SU-DHL-6 (cell line): ENCODE measurements around the gene RGMA.

Source experiments
- H2AFZ ChIP-seq: fragments of 200-600 bp; sonication (generic); 2 replicates; pipeline ENCODE4 v1.6.1; 2014; ENCODE audit warnings: low read depth, mild to moderate bottlenecking, moderate library complexity, mixed read lengths, antibody characterized with exemption, low read length; ENCODE audit not compliant: severe bottlenecking
- H3F3A ChIP-seq: fragments of 200-600 bp; shearing (Covaris generic); 2 replicates; pipeline ENCODE4 v1.6.0; 2016; ENCODE audit warnings: antibody characterized with exemption, mild to moderate bottlenecking; ENCODE audit not compliant: insufficient read depth
- H3K27ac ChIP-seq: fragments of 200-600 bp; sonication (generic); 2 replicates; pipeline ENCODE4 v1.5.1; 2016; ENCODE audit warnings: low read depth, mild to moderate bottlenecking, low read length, moderate library complexity, mixed read lengths
- H3K27me3 ChIP-seq: fragments of 200-600 bp; sonication (generic), shearing (Covaris generic); 2 replicates; pipeline ENCODE4 v1.6.0; 2014; ENCODE audit warnings: mild to moderate bottlenecking, low read length
- H3K36me3 ChIP-seq: fragments of 200-600 bp; sonication (generic); 2 replicates; pipeline ENCODE4 v1.6.1; 2014; ENCODE audit warnings: mild to moderate bottlenecking, low read length, mixed read lengths
- H3K4me2 ChIP-seq: fragments of 300-600, 200-600 bp; shearing (Covaris generic), sonication (generic); 2 replicates; pipeline ENCODE4 v1.6.0; 2014; ENCODE audit warnings: low read length, low read depth, mild to moderate bottlenecking; ENCODE audit not compliant: poor library complexity, severe bottlenecking
- H3K4me3 ChIP-seq: fragments of 200-600 bp; sonication (generic); 2 replicates; pipeline ENCODE4 v1.5.1; 2014; ENCODE audit warnings: antibody characterized with exemption, low read length, mild to moderate bottlenecking, mixed read lengths; ENCODE audit not compliant: insufficient read depth, poor library complexity, severe bottlenecking
- H3K79me2 ChIP-seq: fragments of 200-600 bp; sonication (generic); 2 replicates; pipeline ENCODE4 v1.6.1; 2014; ENCODE audit warnings: mild to moderate bottlenecking, low read length, moderate library complexity; ENCODE audit not compliant: insufficient read depth
- H3K9ac ChIP-seq: fragments of 200-600 bp; sonication (generic); 2 replicates; pipeline ENCODE4 v1.7.0; 2014; ENCODE audit warnings: mild to moderate bottlenecking, low read length
- H3K9me2 ChIP-seq: fragments of 200-600 bp; sonication (generic); replicated peaks from 2 replicates; pipeline ENCODE4 v1.6.1; 2014; ENCODE audit warnings: low read length; ENCODE audit not compliant: insufficient read depth
- H3K9me3 ChIP-seq: fragments of 200-600 bp; sonication (generic); 2 replicates; pipeline ENCODE4 v1.6.1; 2014; ENCODE audit warnings: low read length, mixed read lengths; ENCODE audit not compliant: insufficient read depth
- H4K20me1 ChIP-seq: fragments of 200-600 bp; sonication (generic); 2 replicates; pipeline ENCODE4 v1.6.1; 2014; ENCODE audit warnings: low read depth, mild to moderate bottlenecking, antibody characterized with exemption, low read length, moderate library complexity, mixed read lengths
- CTCF ChIP-seq: fragments of 200-600 bp; sonication (generic); IDR thresholded peaks from one replicate; pipeline ENCODE4 v1.5.1; 2017; ENCODE audit warnings: antibody characterized with exemption, mild to moderate bottlenecking, low read length, moderate library complexity; ENCODE audit not compliant: insufficient read depth, poor library complexity, severe bottlenecking
- EZH2phosphoT487 ChIP-seq: fragments of 200-600 bp; sonication (generic), shearing (Covaris generic); conservative IDR thresholded peaks from 2 replicates; pipeline ENCODE4 v1.6.1; 2018; ENCODE audit warnings: mild to moderate bottlenecking, antibody characterized with exemption, low read length, moderate library complexity, mixed read lengths

Gene RGMA

GRCh38 chr15:93024716-93025624, 64.0 kb downstream of the RGMA start:
- no peak overlapping the region for H3K27ac ChIP-seq
- TF ChIP-seq CTCF (no peak), EZH2phosphoT487 (no peak)
- no peaks in the 10 kb centered on the region for H4K20me1 ChIP-seq
- no peaks in the 10 kb centered on the region for H3K79me2 ChIP-seq
- H3K9me3 ChIP-seq = no peaks in the 10 kb centered on the region
- H3K4me2 ChIP-seq = no peak overlapping the region
- no peak overlapping the region for H2AFZ ChIP-seq
- H3K9me2 ChIP-seq = no peaks in the 10 kb centered on the region
- H3K9ac ChIP-seq = no peak overlapping the region
- H3K36me3 ChIP-seq = peaks cover 30% of the 10 kb centered on the region
- no peaks in the 10 kb centered on the region for H3K27me3 ChIP-seq
- H3K4me3 ChIP-seq = no peak overlapping the region
- peaks cover 5% of the 10 kb centered on the region; the same call in 1 of the 2 replicates for H3F3A ChIP-seq

GRCh38 chr15:93024293-93024692, 64.7 kb downstream of the RGMA start:
- Histone ChIP-seq H3K36me3 (peaks cover 32% of the 10 kb centered on the region), H3F3A (peaks cover 5% of the 10 kb centered on the region; the same call in 1 of the 2 replicates), H3K9ac (no peak overlapping the region), H3K9me3 (no peaks in the 10 kb centered on the region), H3K4me3 (no peak overlapping the region), H3K4me2 (no peak overlapping the region), H3K79me2 (no peaks in the 10 kb centered on the region), H4K20me1 (no peaks in the 10 kb centered on the region), H2AFZ (no peak overlapping the region), H3K27me3 (no peaks in the 10 kb centered on the region), H3K27ac (no peak overlapping the region), H3K9me2 (no peaks in the 10 kb centered on the region)
- TF ChIP-seq CTCF (no peak), EZH2phosphoT487 (no peak)

- no peak overlapping the region for H3K4me3 ChIP-seq
- no peaks in the 10 kb centered on the region for H3F3A ChIP-seq
- TF ChIP-seq CTCF (no peak), EZH2phosphoT487 (no peak)
- H3K79me2 ChIP-seq = no peaks in the 10 kb centered on the region
- no peaks in the 10 kb centered on the region for H3K9me3 ChIP-seq
- no peaks in the 10 kb centered on the region for H4K20me1 ChIP-seq
- no peaks in the 10 kb centered on the region for H3K9me2 ChIP-seq
- peaks cover 44% of the 10 kb centered on the region for H3K36me3 ChIP-seq
- H3K4me2 ChIP-seq = no peak overlapping the region
- H2AFZ ChIP-seq = no peak overlapping the region
- H3K27ac ChIP-seq = no peak overlapping the region
- no peak overlapping the region for H3K9ac ChIP-seq
- H3K27me3 ChIP-seq = no peaks in the 10 kb centered on the region
Observed at GRCh38 chr15:93020976-93021772, 67.8 kb downstream of the RGMA start.
